ENCODE measurements around the gene RASA1.
A peak's percentile ranks its signal among the peaks of the same experiment; 100 is the strongest.

Gene RASA1

GRCh38 chr5:87405472-87406155 is 137.9 kb downstream of the RASA1 start:
- no peak overlapping the region for H3K4me2 ChIP-seq (ENCODE audit: low read length)
- H3K9me3 ChIP-seq (ENCODE audit: control insufficient read depth, insufficient read depth, low read length): no peaks in the 10 kb centered on the region
- H3K79me2 ChIP-seq (ENCODE audit: control insufficient read depth, low read length): peaks cover 48% of the 10 kb centered on the region
- H3F3A ChIP-seq (ENCODE audit: control insufficient read depth, insufficient read depth): peaks cover 25% of the 10 kb centered on the region
- no peaks in the 10 kb centered on the region for H3K9me2 ChIP-seq (replicated peaks; ENCODE audit: control insufficient read depth, low read length)
- H4K20me1 ChIP-seq (ENCODE audit: control insufficient read depth, insufficient read depth, low read depth, low read length): 0 out of 2 replicates have a peak, but pooled peaks cover 5% of the 10 kb centered on the region
- TF ChIP-seq CTCF (IDR thresholded peaks at IDR 0.05; ENCODE audit: low read depth, low read length, poor library complexity, severe bottlenecking) (no peak), EZH2phosphoT487 (IDR thresholded peaks at IDR 0.05; ENCODE audit: borderline replicate concordance, low read length) (no peak)
- no peaks in the 10 kb centered on the region for H3K27me3 ChIP-seq (ENCODE audit: control insufficient read depth, low read length)
- H3K4me3 ChIP-seq (ENCODE audit: low read length): no peak overlapping the region
- H3K36me3 ChIP-seq (ENCODE audit: control insufficient read depth, low read length): peaks cover 96% of the 10 kb centered on the region
- no peak overlapping the region for H3K27ac ChIP-seq (ENCODE audit: low read depth, low read length)
- H3K4me1 ChIP-seq (ENCODE audit: control insufficient read depth, low read length): peaks cover 5% of the 10 kb centered on the region

- no peak overlapping the region for H3K4me2 ChIP-seq (ENCODE audit: low read length)
- no peak overlapping the region for H3K27ac ChIP-seq (ENCODE audit: low read depth, low read length)
- H3F3A ChIP-seq (ENCODE audit: control insufficient read depth, insufficient read depth): peaks cover 2% of the 10 kb centered on the region; the same call in 1 of the 2 replicates
- no peaks in the 10 kb centered on the region for H3K9me3 ChIP-seq (ENCODE audit: control insufficient read depth, insufficient read depth, low read length)
- no peak overlapping the region for H3K4me3 ChIP-seq (ENCODE audit: low read length)
- H3K4me1 ChIP-seq (ENCODE audit: control insufficient read depth, low read length): peaks cover 16% of the 10 kb centered on the region
- no peaks in the 10 kb centered on the region for H3K27me3 ChIP-seq (ENCODE audit: control insufficient read depth, low read length)
- H3K79me2 ChIP-seq (ENCODE audit: control insufficient read depth, low read length): peaks cover 72% of the 10 kb centered on the region
- TF ChIP-seq EZH2phosphoT487 (IDR thresholded peaks at IDR 0.05; ENCODE audit: borderline replicate concordance, low read length) (no peak), CTCF (IDR thresholded peaks at IDR 0.05; ENCODE audit: low read depth, low read length, poor library complexity, severe bottlenecking) (no peak)
- no peaks in the 10 kb centered on the region for H3K9me2 ChIP-seq (replicated peaks; ENCODE audit: control insufficient read depth, low read length)
- H4K20me1 ChIP-seq (ENCODE audit: control insufficient read depth, insufficient read depth, low read depth, low read length): peaks cover 9% of the 10 kb centered on the region; the same call in 1 of the 2 replicates
- peaks cover 92% of the 10 kb centered on the region for H3K36me3 ChIP-seq (ENCODE audit: control insufficient read depth, low read length)
These were observed 140.5 kb downstream of the RASA1 start for GRCh38 chr5:87408204-87408603.

DNA sequence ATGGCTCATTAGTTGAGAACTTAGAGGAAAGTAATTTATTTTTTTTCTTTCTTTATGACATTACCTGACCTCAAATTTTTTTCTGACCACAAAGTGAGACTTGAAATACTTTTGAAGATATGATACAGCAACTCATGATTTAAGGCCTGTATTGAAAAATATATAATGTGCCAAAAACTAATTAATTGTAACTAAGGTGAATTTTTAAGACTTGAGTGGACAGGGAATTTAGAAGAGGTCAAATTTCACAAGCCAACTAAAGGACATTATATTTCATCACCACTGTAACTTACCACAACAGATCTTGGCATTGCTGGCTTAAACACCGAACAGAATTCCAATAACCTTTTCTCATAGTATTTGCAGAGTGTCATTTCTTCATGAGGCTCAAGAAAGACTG is 143.2 kb downstream of the RASA1 start:
- peaks cover 63% of the 10 kb centered on the region for H3K79me2 ChIP-seq (ENCODE audit: control insufficient read depth, low read length)
- peak overlapping the region; percentile 97 for H3K4me3 ChIP-seq (ENCODE audit: low read length)
- H3K36me3 ChIP-seq (ENCODE audit: control insufficient read depth, low read length): peaks cover 65% of the 10 kb centered on the region

More for the DNA sequence above, 143.2 kb downstream of the RASA1 start:
- peak overlapping the region; percentile 72 for H3K4me2 ChIP-seq (ENCODE audit: low read length)
- peaks cover 2% of the 10 kb centered on the region; the same call in 1 of the 2 replicates for H3F3A ChIP-seq (ENCODE audit: control insufficient read depth, insufficient read depth)
- no peaks in the 10 kb centered on the region for H3K9me2 ChIP-seq (replicated peaks; ENCODE audit: control insufficient read depth, low read length)
- TF ChIP-seq EZH2phosphoT487 (IDR thresholded peaks at IDR 0.05; ENCODE audit: borderline replicate concordance, low read length) (no peak), CTCF (IDR thresholded peaks at IDR 0.05; ENCODE audit: low read depth, low read length, poor library complexity, severe bottlenecking) (no peak)
- H3K27me3 ChIP-seq (ENCODE audit: control insufficient read depth, low read length): no peaks in the 10 kb centered on the region
- no peaks in the 10 kb centered on the region for H3K9me3 ChIP-seq (ENCODE audit: control insufficient read depth, insufficient read depth, low read length)
- peaks cover 4% of the 10 kb centered on the region; the same call in 1 of the 2 replicates for H4K20me1 ChIP-seq (ENCODE audit: control insufficient read depth, insufficient read depth, low read depth, low read length)
- H3K27ac ChIP-seq (ENCODE audit: low read depth, low read length): no peak overlapping the region
- peaks cover 18% of the 10 kb centered on the region for H3K4me1 ChIP-seq (ENCODE audit: control insufficient read depth, low read length)

Data from DOHH2 (cell line).